ENCODE data around the gene UPF3A.
A peak's percentile ranks its signal among the peaks of the same experiment; 100 is the strongest.
"Not testable (repeated sequence)": the region's sequence is repeated elsewhere in the genome, so short reads cannot be mapped to it uniquely, and the experiment has no call there.

UPF3A gene

DNA sequence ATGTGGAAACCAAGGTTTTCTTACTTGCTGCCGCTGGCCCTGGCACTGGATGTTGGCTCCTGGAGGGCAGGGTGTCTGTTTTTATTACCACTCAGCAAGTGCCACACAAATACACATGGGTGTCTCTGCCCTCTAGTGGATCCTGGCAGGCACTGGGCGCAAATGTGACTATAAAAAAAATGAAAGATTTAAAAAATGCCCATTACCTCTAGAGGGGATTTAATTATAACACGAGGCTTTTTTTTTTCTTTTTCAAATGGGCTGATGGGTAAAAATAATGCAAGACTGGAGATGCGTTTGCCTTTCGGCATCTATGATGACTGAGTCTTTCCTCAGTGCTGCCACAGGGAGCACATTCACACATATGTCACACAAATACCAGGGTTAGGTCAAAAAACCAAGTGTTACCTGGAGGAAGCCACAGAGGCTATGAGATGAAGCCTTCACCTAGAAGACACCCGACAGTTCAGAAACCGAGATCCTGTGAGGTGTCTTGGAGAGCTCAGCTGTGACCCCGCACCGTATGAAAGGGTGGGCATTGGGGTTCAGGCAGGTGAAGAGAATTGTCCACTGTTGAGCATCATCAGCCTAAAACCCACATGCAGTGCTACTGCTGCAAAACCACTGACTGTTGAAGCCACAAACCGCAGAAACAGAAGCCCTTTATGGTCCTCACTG is 58.6 kb downstream of the UPF3A start:
- peak; percentile 81 to 91 for DNase-seq

DNA sequence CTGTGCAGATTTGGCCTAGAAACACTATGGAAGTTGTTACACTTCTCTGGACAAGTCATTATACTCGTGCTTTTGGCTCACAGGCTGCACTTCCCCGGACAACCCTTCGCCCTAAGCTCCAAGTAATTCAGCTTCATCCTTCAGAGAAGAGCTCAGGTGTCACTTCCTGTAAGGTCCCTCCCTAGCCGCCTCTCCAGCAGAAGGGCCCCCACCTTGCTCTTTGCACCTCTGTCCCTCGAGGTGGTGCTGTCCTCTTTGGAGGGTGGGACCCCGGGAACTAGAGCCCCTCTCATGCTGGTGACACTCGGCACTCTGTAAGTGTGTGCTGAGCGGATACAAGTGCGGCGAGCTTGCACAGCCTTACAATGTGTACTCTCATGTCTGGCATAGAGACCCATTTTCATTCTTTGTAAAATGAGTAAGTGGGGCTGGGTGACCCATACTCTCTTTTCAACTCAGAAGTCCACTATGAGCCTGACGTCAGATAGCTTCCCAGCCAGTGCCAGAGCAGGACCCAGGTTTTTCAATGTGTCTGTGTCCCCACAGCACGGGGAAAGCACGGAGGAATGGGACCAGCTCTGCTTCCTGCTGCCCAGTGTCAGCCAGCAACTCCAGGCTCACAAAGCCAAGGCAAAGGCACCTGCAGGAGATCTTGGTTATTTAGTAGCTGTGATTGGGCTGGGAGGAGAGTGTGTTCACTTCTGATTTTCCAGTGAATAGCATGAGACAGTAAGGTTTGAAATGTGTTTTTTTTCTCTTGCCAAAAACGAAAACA is 59.8 kb downstream of the UPF3A start:
- DNase-seq, result no peak

GRCh38 chr13:114347256-114347655 is 65.9 kb downstream of the UPF3A start:
- DNase-seq, result not testable (repeated sequence)

DNA sequence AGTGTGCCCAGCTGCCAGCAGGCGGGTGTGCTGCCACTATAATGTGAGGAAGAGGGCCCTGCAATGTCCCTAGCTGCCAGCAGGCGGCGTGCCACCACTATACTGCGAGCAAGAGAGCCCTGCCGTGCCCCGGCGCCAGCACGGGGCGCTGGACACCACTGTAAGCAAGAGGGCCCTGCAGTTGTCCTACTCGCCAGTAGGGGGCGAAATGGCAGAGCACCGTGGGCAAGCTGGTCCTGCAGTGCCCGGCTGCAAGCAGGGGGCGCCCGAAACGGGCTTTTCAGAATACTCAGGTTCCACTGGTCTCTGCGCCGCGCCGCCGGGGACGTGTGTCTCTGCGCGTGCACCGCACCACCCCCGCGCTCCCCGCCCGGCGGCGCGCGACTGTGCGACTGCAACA is 71.4 kb downstream of the UPF3A start:
- DNase-seq, result not testable (repeated sequence)

DNA sequence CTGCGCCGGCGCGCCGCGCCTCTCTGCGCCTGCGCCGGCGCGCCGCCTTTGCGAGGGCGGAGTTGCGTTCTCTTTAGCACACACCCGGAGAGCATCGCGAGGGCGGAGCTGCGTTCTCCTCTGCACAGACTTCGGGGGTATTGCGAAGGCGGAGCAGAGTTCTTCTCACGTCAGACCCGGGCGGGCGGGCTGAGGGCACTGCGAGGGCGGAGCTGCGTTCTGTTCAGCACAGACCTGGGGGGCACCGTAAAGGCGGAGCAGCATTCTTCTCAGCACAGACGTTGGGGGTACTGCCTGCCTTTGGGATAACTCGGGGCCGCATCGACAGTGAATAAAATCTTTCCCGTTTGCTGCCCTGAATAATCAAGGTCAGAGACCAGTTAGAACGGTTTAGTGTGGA is 72.0 kb downstream of the UPF3A start:
- DNase-seq, result not testable (repeated sequence)
